H1 (cell line): ENCODE results near the gene ATP6V0A4.
"Not testable (repeated sequence)": the region's sequence is repeated elsewhere in the genome, so short reads cannot be mapped to it uniquely, and the experiment has no call there.

ENCODE experiments used
- CREB1 ChIP-seq: IDR thresholded peaks from 2 replicates; pipeline ENCODE4 v1.6.1; 2012; ENCODE audit warnings: inconsistent platforms
- CTCF ChIP-seq, 3 experiments: IDR thresholded peaks; 1 replicate in 2 of 3; 2 replicates in 1 of 3; pipeline versions ENCODE4 v1.5.1 to v1.6.1; 2011; ENCODE audit warnings: low read length in 3 of 3, mild to moderate bottlenecking in 3 of 3, inconsistent platforms in 2 of 3, low read depth in 1 of 3, moderate library complexity in 1 of 3; ENCODE audit not compliant: insufficient read depth in 1 of 3; ENCODE audit errors: control extremely low read depth in 1 of 3
- EP300 ChIP-seq, 2 experiments: IDR thresholded peaks; 1 replicate in 1 of 2; 2 replicates in 1 of 2; pipeline ENCODE4 v1.6.1; 2011 to 2012; ENCODE audit warnings: low read depth in 2 of 2, low read length in 2 of 2, mild to moderate bottlenecking in 2 of 2, borderline replicate concordance in 1 of 2, inconsistent platforms in 1 of 2, moderate library complexity in 1 of 2
- EZH2 ChIP-seq: fragments of 200-600 bp; sonication (generic); IDR thresholded peaks from 2 replicates; pipeline ENCODE4 v1.7.1; 2012; ENCODE audit warnings: low read depth, mild to moderate bottlenecking, moderate library complexity, low read length, inconsistent platforms; ENCODE audit not compliant: severe bottlenecking
- HDAC2 ChIP-seq, 2 experiments: fragments of 300-600 bp in 1 of 2; sonication (generic) in 1 of 2; IDR thresholded peaks; 2 replicates each; pipeline ENCODE4 v1.6.1; 2011 to 2012; ENCODE audit warnings: low read depth in 2 of 2, low read length in 2 of 2, mild to moderate bottlenecking in 2 of 2, moderate library complexity in 2 of 2, borderline replicate concordance in 1 of 2, inconsistent platforms in 1 of 2
- JUND ChIP-seq: IDR thresholded peaks from 2 replicates; pipeline ENCODE4 v1.6.1; 2011; ENCODE audit warnings: mild to moderate bottlenecking, improper control_type of control experiment, low read length
- KDM1A ChIP-seq: fragments of 200-600, 300-600 bp; sonication (generic); IDR thresholded peaks from 2 replicates; pipeline ENCODE4 v1.7.1; 2016; ENCODE audit warnings: mild to moderate bottlenecking, low read length, borderline replicate concordance
- MAFK ChIP-seq: IDR thresholded peaks from 2 replicates; pipeline ENCODE4 v1.6.1; 2012; ENCODE audit warnings: low read depth, mild to moderate bottlenecking, improper control_type of control experiment, low read length
- MAX ChIP-seq: IDR thresholded peaks from 2 replicates; pipeline ENCODE4 v1.6.1; 2012; ENCODE audit warnings: inconsistent platforms
- POLR2AphosphoS5 ChIP-seq: IDR thresholded peaks from 2 replicates; pipeline ENCODE4 v1.6.1; 2011; ENCODE audit warnings: low read depth, low read length
- RAD21 ChIP-seq, 2 experiments: IDR thresholded peaks in 1 of 2; conservative IDR thresholded peaks in 1 of 2; 2 replicates each; pipeline ENCODE4 v1.6.1; 2011; ENCODE audit warnings: low read depth in 2 of 2, low read length in 2 of 2, improper control_type of control experiment in 1 of 2, inconsistent platforms in 1 of 2, mild to moderate bottlenecking in 1 of 2, moderate library complexity in 1 of 2
- SIX5 ChIP-seq: IDR thresholded peaks from 2 replicates; pipeline ENCODE4 v1.6.1; 2011; ENCODE audit warnings: mild to moderate bottlenecking, low read depth, low read length
- SP1 ChIP-seq: IDR thresholded peaks from 2 replicates; pipeline ENCODE4 v1.6.1; 2011; ENCODE audit warnings: low read depth, low read length
- SRF ChIP-seq: IDR thresholded peaks from 2 replicates; pipeline ENCODE4 v1.6.1; 2011; ENCODE audit warnings: mild to moderate bottlenecking, low read depth, low read length, moderate library complexity

- TF ChIP-seq JUND; CTCF (IDR thresholded peaks at IDR 0.05; ENCODE audit: control extremely low read depth in 1 of 3, insufficient read depth in 1 of 3, low read depth in 1 of 3, low read length in 3 of 3); HDAC2 (IDR thresholded peaks at IDR 0.05; ENCODE audit: borderline replicate concordance in 1 of 2, low read depth in 2 of 2, low read length in 2 of 2); EP300 (IDR thresholded peaks at IDR 0.05; ENCODE audit: borderline replicate concordance in 1 of 2, low read depth in 2 of 2, low read length in 2 of 2); SRF; POLR2AphosphoS5; EZH2; MAX; SIX5; RAD21 (IDR thresholded peaks at IDR 0.05 in 1 of 2, conservative IDR thresholded peaks at IDR 0.05 in 1 of 2; ENCODE audit: low read depth in 2 of 2, low read length in 2 of 2); CREB1; KDM1A; MAFK; SP1: not testable (repeated sequence)
These were observed 13.3 kb upstream of the ATP6V0A4 start for GRCh38 chr7:138811327-138811726.
